ENCODE measurements around the gene MLF1.

GRCh38 chr3:158559504-158559903, 11.5 kb upstream of the MLF1 start:
- no peak for TF ChIP-seq CTCF (IDR thresholded peaks at IDR 0.05)
- TF ChIP-seq POLR2A (IDR thresholded peaks at IDR 0.05) = no peak
